Lower leg skin (tissue), 4 donors: ENCODE results near the gene OTUD5. TPM values are rescaled to one million over a fixed set of nuclear protein-coding genes. Genes with fewer than 3 reads are reported as not detected.
"Not testable (repeated sequence)": the region's sequence is repeated elsewhere in the genome, so short reads cannot be mapped to it uniquely, and the experiment has no call there.

ENCODE experiments used
- DNase-seq, 2 donors: peaks; one replicate each; pipeline ENCODE4 v3.0.0-alpha.2; 2019; ENCODE audit warnings: low spot score in 2 of 2
- H3K4me3 ChIP-seq: fragments of 200-600 bp; sonication (generic); 2 replicates; pipeline ENCODE4 v1.5.1; 2017; ENCODE audit warnings: mild to moderate bottlenecking, low read depth; ENCODE audit not compliant: poor library complexity, severe bottlenecking
- POLR2A ChIP-seq, 2 donors: fragments of 450-650 bp; IDR thresholded peaks; one replicate each; pipeline ENCODE4 v1.6.1; 2016 to 2017; ENCODE audit warnings: antibody characterized with exemption in 2 of 2, mild to moderate bottlenecking in 1 of 2, moderate library complexity in 1 of 2
- WGBS, 2 donors: methylation state at CpG; one replicate each; pipeline ENCODE4 v1.1.5; 2018; 5-methylcytosine and 5-hydroxymethylcytosine counted together
- intact Hi-C: fragments of 100-400 bp; cut with DNase I; formaldehyde crosslinking; loops from one replicate; pipeline ENCODE4 v1.15.0; 2023; ENCODE audit warnings: low total_unique reads
- total RNA-seq, 4 donors: library from RNA; depleted of rRNA; stranded (reverse); fragments of >200 nt; gene quantifications; one replicate each; pipeline ENCODE4 v1.1.0, GENCODE V29; 2016
- TF ChIP-seq, protein P1 (sequence below), 3 donors: fragments of 450-650 bp; IDR thresholded peaks; one replicate each; pipeline ENCODE4 v1.5.1; 2016; ENCODE audit warnings: antibody characterized with exemption in 3 of 3, mild to moderate bottlenecking in 3 of 3, moderate library complexity in 2 of 3

OTUD5 gene
- total RNA-seq, 4 donors from 2014 or later, result 47.2 to 66.8 (median 53.6) TPM

DNA sequence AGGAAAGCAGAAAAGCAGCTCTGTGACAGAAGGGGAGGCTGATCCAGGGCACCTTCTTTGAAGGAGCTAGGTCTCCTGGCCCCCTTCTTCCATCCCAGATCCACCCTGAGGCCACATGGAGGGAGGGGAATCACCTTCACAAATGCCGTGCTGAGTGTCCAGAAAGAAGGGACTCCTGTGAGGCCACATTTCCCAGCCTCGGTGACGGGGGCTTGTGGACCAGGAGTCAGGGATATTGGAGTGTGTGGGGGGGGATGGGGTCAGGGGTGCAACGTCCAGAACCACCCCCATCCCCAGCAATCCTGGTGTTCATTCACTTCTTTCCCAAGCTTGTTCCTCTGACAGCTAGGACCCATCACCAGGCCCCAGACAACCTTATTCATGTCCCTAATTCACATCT lies 64.5 kb downstream of the OTUD5 start:
- DNase-seq, result no peak
- intact Hi-C loops, result no loop called here
- H3K4me3 ChIP-seq, result no peak overlapping the region
- no peak for TF ChIP-seq POLR2A (IDR thresholded peaks at IDR 0.05)
- TF ChIP-seq, protein P1, sequence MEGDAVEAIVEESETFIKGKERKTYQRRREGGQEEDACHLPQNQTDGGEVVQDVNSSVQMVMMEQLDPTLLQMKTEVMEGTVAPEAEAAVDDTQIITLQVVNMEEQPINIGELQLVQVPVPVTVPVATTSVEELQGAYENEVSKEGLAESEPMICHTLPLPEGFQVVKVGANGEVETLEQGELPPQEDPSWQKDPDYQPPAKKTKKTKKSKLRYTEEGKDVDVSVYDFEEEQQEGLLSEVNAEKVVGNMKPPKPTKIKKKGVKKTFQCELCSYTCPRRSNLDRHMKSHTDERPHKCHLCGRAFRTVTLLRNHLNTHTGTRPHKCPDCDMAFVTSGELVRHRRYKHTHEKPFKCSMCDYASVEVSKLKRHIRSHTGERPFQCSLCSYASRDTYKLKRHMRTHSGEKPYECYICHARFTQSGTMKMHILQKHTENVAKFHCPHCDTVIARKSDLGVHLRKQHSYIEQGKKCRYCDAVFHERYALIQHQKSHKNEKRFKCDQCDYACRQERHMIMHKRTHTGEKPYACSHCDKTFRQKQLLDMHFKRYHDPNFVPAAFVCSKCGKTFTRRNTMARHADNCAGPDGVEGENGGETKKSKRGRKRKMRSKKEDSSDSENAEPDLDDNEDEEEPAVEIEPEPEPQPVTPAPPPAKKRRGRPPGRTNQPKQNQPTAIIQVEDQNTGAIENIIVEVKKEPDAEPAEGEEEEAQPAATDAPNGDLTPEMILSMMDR (IDR thresholded peaks at IDR 0.05), result no peak
- WGBS, 2 donors, result 74 to 75% methylated on average over 4 of the region's 4 CpGs

GRCh38 chrX:48891402-48892288 lies 65.8 kb downstream of the OTUD5 start:
- H3K4me3 ChIP-seq, result peak overlapping the region; percentile 25
- no peak for TF ChIP-seq POLR2A (IDR thresholded peaks at IDR 0.05)
- TF ChIP-seq, protein P1 (IDR thresholded peaks at IDR 0.05), result no peak
- intact Hi-C loops, result no loop called here
- peak; percentile 79 to 96 for DNase-seq
- WGBS, 2 donors, result 7 to 42% methylated on average over 16 to 68 of the region's 68 CpGs

- peak overlapping the region; percentile 25 for H3K4me3 ChIP-seq
- TF ChIP-seq, protein P1 (IDR thresholded peaks at IDR 0.05), result no peak
- intact Hi-C loops, result no loop called here
- 0 to 29% methylated on average over 12 to 33 of the region's 35 CpGs for WGBS, 2 donors
- no peak for DNase-seq
These were observed 66.4 kb downstream of the OTUD5 start for GRCh38 chrX:48890934-48891401.

- WGBS, 2 donors, result 17 to 42% methylated on average over 13 to 15 of the region's 15 CpGs
- TF ChIP-seq POLR2A (IDR thresholded peaks at IDR 0.05), result no peak
- TF ChIP-seq, protein P1 (IDR thresholded peaks at IDR 0.05), result no peak
- intact Hi-C loops, result no loop called here
- no peak overlapping the region for H3K4me3 ChIP-seq
- peak in 1 of 2 donors; percentile 81 for DNase-seq
These were observed 67.0 kb downstream of the OTUD5 start for GRCh38 chrX:48890296-48890925.

DNA sequence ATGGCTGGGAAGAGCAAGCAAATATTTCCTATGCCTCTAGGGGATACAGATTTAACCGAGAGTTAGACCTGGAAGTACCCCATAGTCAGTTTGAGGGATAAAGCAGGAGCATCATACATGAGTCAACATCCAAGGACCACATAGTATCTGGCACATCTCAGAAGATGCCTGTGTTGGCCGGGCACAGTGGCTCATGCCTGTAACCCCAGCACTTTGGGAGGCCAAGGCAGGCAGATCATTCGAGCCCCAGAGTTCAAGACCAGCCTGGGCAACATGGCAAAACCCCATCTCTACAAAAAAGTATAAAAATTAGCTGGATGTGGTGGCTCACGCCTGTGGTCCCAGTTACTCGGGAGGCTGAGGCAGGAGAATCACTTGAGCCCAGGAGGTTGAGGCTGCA lies 70.8 kb downstream of the OTUD5 start:
- intact Hi-C loops, H3K4me3 ChIP-seq: not testable (repeated sequence)
- DNase-seq, result peak in 1 of 2 donors; percentile 57
- 82 to 95% methylated on average over 5 of the region's 5 CpGs for WGBS, 2 donors

- 72 to 73% methylated on average over 10 of the region's 10 CpGs for WGBS, 2 donors
- no peak overlapping the region for H3K4me3 ChIP-seq
- TF ChIP-seq, protein P1 (IDR thresholded peaks at IDR 0.05), result no peak
- TF ChIP-seq POLR2A (IDR thresholded peaks at IDR 0.05), result no peak
- DNase-seq, result peak in 1 of 2 donors; percentile 17
- intact Hi-C loops, result no loop called here
These were observed 73.7 kb downstream of the OTUD5 start for GRCh38 chrX:48883729-48884128.

DNA sequence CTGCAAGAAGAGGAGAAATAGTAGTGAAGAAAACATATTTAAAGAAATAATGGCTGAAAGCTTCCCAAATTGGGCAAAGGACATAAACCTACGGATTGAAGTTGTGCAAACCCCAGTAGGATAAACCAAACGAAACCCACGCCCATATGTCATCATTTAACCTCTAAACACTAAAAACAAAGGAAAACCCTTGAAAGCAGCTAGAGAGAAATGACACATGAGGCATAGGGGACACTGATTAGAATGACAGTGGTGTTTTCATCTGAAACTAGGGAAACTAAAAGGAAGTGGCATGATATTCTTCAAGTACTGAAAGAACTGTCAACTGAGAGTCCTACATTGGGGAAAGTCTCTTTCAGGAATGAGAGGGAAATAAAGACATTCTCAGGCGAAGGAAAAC lies 80.5 kb downstream of the OTUD5 start:
- intact Hi-C loops, H3K4me3 ChIP-seq, DNase-seq: not testable (repeated sequence)
- WGBS, 2 donors, result 52 to 57% methylated on average over 4 of the region's 4 CpGs
